HG02588 (cell line): ENCODE data around the gene RAP2C.

Experiments used
- ATAC-seq: cut with Tn5 transposase; IDR thresholded peaks from one replicate; pipeline ENCODE4 v1.9.1; 2021; ENCODE audit warnings: mild to moderate bottlenecking, moderate library complexity; ENCODE audit not compliant: unreplicated experiment

The RAP2C gene

DNA sequence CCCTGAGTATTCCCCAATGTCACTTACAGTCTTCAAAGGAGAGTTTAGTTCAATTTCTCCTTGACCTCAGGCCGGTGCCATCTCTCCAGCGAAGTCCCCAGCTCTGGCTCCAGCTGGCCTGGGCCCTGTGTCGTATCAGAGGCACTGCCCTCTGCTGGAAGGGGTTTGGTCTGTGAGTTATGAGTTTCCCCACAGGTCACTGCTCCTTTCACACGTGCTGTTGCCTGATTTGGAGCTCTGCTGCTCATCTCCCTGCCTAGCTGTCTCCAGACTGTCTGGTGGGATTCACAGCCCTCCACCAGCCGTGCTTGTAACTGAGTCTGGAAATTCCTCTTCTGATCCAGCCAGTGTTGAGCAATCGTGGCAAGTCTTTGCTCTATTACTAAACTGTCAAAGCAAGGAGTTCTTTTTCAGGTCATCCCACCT, at the start of gene RAP2C:
Gene RAP2C (minus strand): TSS at position 105 of the 426 bp plus-strand sequence. CDS start 2,179 bp downstream, outside the sequence.
- peak; percentile 52 for ATAC-seq

- no peak for ATAC-seq
These were observed 48.1 kb upstream of the RAP2C start for GRCh38 chrX:132267392-132267791.

DNA sequence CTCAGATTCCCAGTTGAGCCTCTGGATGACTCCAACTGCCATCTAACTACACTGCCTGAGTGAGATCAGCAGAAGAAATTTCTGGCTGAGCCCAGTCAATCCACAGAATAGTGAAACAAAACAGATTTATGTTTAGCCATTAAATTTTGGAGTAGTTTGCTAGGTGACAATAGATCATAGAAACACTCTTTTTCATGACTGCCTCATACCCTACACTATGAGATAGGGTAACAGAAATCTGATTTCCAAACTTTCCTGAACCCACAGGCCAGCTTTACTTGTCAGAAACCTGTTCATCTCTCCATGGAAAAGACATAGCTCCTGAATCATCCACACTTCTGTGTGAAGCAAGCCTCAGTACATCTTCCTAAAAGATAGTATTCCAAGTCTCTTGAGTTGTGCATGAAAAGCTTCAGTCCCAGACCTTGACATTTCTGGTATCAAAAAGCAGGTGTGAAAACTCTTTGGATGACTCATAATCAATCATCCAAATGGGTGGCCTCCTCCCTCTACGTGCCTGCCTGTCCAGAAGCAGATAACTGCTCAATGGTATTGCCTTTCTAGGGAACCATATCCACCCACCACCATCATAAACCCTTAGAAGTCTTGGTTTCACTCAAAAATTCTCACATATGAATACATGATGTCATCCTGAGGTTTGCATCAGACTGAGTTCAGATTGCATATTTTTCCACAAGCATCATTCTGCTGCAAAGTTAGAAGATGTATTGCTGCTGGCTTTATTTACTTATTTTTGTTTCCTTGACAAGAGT, 47.5 kb upstream of the RAP2C start:
- ATAC-seq: no peak

- no peak for ATAC-seq
These were observed 43.9 kb upstream of the RAP2C start for GRCh38 chrX:132263127-132263526.

GRCh38 chrX:132258509-132258908, 39.3 kb upstream of the RAP2C start:
- no peak for ATAC-seq

DNA sequence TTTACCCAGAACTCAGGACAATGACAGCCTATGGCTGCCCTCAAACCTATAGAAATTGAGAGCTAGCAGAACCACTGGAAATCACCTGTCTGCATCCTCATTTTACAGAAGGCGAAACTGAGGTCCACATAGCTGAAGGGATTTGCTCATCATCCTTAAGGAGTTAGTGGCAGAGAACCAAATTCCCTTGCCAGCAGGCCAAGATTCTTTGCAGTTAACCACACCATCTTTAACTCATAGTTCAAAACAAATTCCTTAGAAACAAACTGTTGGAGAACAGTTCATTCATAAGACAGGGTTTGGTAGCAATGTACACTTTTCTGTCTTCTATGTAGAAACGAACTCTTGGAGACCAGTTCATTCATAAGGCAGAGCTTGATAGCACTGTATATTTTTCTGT, 37.9 kb upstream of the RAP2C start:
- ATAC-seq: no peak

- ATAC-seq: no peak
These were observed 16.9 kb upstream of the RAP2C start for GRCh38 chrX:132236121-132236520.

DNA sequence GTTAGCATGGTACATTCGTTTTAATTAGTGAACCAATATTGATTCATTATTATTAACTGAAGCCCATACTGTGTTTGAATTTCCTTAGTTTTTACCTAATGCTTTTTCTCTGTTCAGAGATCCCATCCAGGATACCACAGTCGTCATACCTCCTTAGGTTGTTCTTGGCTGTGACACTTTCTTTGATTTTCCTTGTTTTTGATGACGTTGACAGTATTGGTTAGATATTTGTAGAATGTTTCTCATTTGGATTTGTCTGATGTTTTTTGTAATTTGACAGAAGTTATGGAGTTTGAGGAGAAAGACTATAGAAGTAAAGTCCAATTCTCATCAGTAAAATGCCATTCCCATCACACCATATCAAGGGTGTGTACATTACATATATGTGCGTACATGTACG, 16.2 kb upstream of the RAP2C start:
- no peak for ATAC-seq

GRCh38 chrX:132231587-132231986, 12.3 kb upstream of the RAP2C start:
- ATAC-seq: no peak

GRCh38 chrX:132227383-132228112, 8.3 kb upstream of the RAP2C start:
- ATAC-seq: no peak

DNA sequence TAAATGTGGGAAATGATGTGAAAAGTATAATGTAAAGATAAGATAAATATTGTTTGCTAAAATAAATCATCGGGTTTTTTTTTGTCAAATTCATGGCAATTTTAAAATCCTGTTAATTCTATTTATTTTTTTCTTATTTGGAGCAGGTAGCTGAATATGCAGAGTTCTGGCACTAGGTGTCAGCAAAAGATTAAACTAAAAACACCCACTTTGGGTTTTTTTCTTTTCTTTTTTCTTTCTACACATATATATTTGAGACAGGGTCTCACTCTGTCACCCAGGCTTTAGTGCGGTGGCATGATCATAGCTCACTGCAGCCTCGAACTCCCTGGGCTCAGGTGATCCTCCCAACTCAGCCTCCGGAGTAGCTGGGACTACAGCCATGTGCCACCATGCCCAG, 6.9 kb upstream of the RAP2C start:
- no peak for ATAC-seq

- ATAC-seq: peak; percentile 54
These were observed 991 bp downstream of the RAP2C start for GRCh38 chrX:132218100-132218812.

GRCh38 chrX:132217203-132218073, 1.8 kb downstream of the RAP2C start:
- ATAC-seq: peak; percentile 56

DNA sequence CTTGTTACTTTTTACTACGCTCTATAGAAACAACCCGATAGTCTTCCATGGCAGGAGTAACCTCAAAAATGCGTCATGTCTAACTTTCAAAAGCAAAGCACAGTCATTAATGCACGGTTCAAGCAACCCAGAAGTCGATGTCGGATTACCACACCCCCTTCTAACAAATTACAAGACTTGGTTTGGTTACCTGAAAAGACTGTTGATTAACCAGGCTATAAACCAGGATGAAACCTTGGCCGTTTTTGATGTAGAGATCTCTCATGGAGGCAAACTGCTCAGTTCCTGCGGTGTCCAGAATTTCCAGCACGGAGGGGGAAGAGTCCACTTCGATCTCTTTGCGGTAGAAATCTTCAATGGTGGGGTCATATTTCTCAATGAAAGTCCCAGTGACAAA, 2.4 kb downstream of the RAP2C start:
- no peak for ATAC-seq

DNA sequence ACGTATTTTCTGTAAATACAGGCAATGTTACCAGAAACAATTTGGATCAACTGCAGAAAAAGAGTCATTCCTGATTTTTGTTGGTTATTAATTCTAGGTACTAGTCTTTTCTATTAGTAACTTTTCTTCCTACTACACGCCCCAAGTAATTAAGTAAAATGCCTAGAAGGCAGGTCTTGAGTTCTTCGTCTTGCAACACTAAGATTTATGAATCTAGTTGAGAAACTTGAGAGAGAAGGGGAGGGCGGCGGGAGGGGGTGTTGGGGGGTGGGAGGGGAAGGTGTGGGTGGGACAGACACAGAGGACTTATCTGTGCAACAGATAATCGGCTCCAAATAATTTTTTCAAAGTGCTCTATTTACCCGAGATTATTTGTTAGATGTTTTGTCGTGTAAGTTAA, 3.0 kb downstream of the RAP2C start:
- no peak for ATAC-seq

- no peak for ATAC-seq
These were observed 4.7 kb downstream of the RAP2C start for GRCh38 chrX:132214518-132214917.

- ATAC-seq: no peak
These were observed 9.7 kb downstream of the RAP2C start for GRCh38 chrX:132209527-132209926.

DNA sequence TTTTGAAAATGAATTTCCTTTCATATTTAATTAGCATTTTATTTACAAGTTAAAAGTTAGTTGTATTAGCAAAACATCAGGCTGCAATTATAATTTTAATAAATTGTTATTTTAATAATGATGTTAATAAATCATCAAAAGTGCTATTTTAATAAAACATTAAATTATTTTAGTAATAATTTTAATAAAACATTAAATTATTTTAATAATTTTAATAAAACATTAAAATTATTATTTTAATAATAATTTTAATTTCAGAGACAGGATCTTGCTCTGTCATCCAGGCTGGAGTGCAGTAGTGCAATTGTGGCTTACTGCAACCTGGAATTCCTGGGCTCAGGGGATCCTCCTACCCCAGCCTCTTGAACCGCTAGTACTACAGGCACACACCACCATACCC, 10.8 kb downstream of the RAP2C start:
- no peak for ATAC-seq

GRCh38 chrX:132207996-132208395, 11.3 kb downstream of the RAP2C start:
- no peak for ATAC-seq

GRCh38 chrX:132206259-132206658, 13.0 kb downstream of the RAP2C start:
- no peak for ATAC-seq

DNA sequence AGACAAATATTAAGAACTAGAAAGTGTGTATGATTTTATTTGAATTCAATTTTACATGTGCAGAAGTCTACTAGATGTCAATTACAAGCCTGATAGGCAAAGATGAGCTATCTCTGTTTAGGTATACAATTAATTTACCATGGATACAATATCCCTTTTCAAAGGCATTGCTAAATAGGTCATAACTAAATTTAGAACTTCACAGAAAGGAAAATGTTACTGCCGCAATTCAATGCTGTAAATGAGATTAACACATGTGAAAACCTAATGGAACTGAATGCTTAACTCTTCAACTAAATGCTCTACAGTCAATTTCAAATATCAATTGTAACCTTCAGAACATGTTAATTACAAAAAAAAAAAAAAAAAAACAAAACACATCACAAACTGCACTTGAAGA, 14.6 kb downstream of the RAP2C start:
- ATAC-seq: no peak
